Smooth muscle cell of bladder (primary cell): Measurements from ENCODE around the gene PPP2R2B. TPM values are rescaled to one million over a fixed set of nuclear protein-coding genes. Genes with fewer than 3 reads are reported as not detected.

Experiments
- total RNA-seq: library from RNA; depleted of rRNA; stranded (reverse); fragments of >200 nt; gene quantifications from 2 replicates; pipeline ENCODE4 v1.2.3, GENCODE V29; 2014

The PPP2R2B gene
- under 0.01 and 0.37 TPM in 2 replicates for total RNA-seq

GRCh38 chr5:146878476-146879172 is at the start of gene PPP2R2B:
TSS of gene PPP2R2B (minus strand) at chr5:146878757.

